Small intestine (tissue), 16 donors: ENCODE data around the gene SIRT4. TPM values are rescaled to one million over a fixed set of nuclear protein-coding genes. Genes with fewer than 3 reads are reported as not detected.
"Not testable (repeated sequence)": the region's sequence is repeated elsewhere in the genome, so short reads cannot be mapped to it uniquely, and the experiment has no call there.

Experiments used
- DNase-seq, 2 donors: peaks; one replicate each; pipeline versions ENCODE4 v3.0.0 to v3.0.0-alpha.2; 2013
- FAIRE-seq: peaks from 2 replicates; lab custom pipeline; 2012; peaks lifted over from hg19 to GRCh38; lab: Jason Lieb, UNC
- H3K27ac ChIP-seq, 3 donors: one replicate each; pipeline ENCODE4 v1.5.1; 2013; ENCODE audit warnings: low read length in 2 of 3, mild to moderate bottlenecking in 2 of 3, control low read depth in 1 of 3, inconsistent platforms in 1 of 3, low read depth in 1 of 3, moderate library complexity in 1 of 3
- H3K27me3 ChIP-seq, 3 donors: one replicate each; pipeline ENCODE4 v1.6.1; 2013; ENCODE audit warnings: low read length in 3 of 3, inconsistent platforms in 1 of 3; ENCODE audit not compliant: control insufficient read depth in 3 of 3, insufficient read depth in 3 of 3
- H3K36me3 ChIP-seq, 3 donors: one replicate each; pipeline ENCODE4 v1.6.1; 2013; ENCODE audit warnings: low read length in 3 of 3, inconsistent platforms in 1 of 3, low read depth in 1 of 3, mild to moderate bottlenecking in 1 of 3, moderate library complexity in 1 of 3; ENCODE audit not compliant: control insufficient read depth in 3 of 3, insufficient read depth in 2 of 3
- H3K4me1 ChIP-seq, 3 donors: one replicate each; pipeline ENCODE4 v1.6.1; 2013; ENCODE audit warnings: low read length in 2 of 3, inconsistent platforms in 1 of 3, low read depth in 1 of 3, mild to moderate bottlenecking in 1 of 3, moderate library complexity in 1 of 3; ENCODE audit not compliant: control insufficient read depth in 3 of 3, insufficient read depth in 2 of 3
- H3K4me3 ChIP-seq, 3 donors: one replicate each; pipeline ENCODE4 v1.5.1; 2013; ENCODE audit warnings: low read length in 3 of 3, control low read depth in 1 of 3, inconsistent platforms in 1 of 3, low read depth in 1 of 3, mild to moderate bottlenecking in 1 of 3, moderate library complexity in 1 of 3
- H3K9me3 ChIP-seq, 2 donors: one replicate each; pipeline ENCODE4 v1.6.1; 2013; ENCODE audit warnings: low read depth in 1 of 2, low read length in 1 of 2; ENCODE audit not compliant: control insufficient read depth in 2 of 2, insufficient read depth in 1 of 2
- WGBS, 3 donors: extraction: QIAGEN DNeasy Blood & Tissue Kit; methylation state at CpG; one replicate each; pipeline ENCODE4 v1.1.7; 2013; 5-methylcytosine and 5-hydroxymethylcytosine counted together
- long read RNA-seq, 10 donors: transcript quantifications; one replicate each; lab custom pipeline, GENCODE V29; 2026
- polyA plus RNA-seq, 4 donors: library from polyadenylated mRNA; stranded (reverse) in 3 of 4; unstranded in 1 of 4; fragments of 200-250 nt in 3 of 4; fragments of 120-200 nt in 1 of 4; gene quantifications; one replicate each; pipeline versions ENCODE4 v1.2.1 to v1.2.3, GENCODE V29; 2013
- donor health status: healthy with polysubstance abuse.
- donor health status: control.
- donor health status: control.
- donor health status: Bipolar disorder and iron deficiency.
- donor health status: healthy.

The SIRT4 gene
- polyA plus RNA-seq: 1 to 10 TPM; 1.4 to 8.1 (median 2.5) TPM
- long read RNA-seq, donor 1, partial matches to known transcripts: 0 of 2 reads
- long read RNA-seq, donor 1, other reads (novel, unspliced or antisense): 0 of 2 reads
- long read RNA-seq, donor 2: 0 reads
- long read RNA-seq, donor 3: 0 reads
- long read RNA-seq, donor 4: 0 reads
- long read RNA-seq, donor 5: 0 reads
- long read RNA-seq, donor 6: 0 reads
- long read RNA-seq, donor 7: 0 reads
- long read RNA-seq, donor 8: 0 reads
- long read RNA-seq, donor 9: 0 reads
- long read RNA-seq, donor 10: 0 reads

- H3K9me3 ChIP-seq: no peaks in the 10 kb centered on the region
- whole genome bisulfite sequencing, 3 donors: 6 to 9% (median 8%) methylated on average over 31 of the region's 31 CpGs
- no peaks in the 10 kb centered on the region for H3K4me1 ChIP-seq
- H3K27ac ChIP-seq: peak within 1 kb of the TSS in 2 of 3 donors; percentile 9 to 67
- peaks cover 0 to 6% (median 0%) of the 10 kb centered on the region in 3 donors for H3K36me3 ChIP-seq
- H3K27me3 ChIP-seq: no peaks in the 10 kb centered on the region
- peak; percentile 96 to 97 for DNase-seq
- H3K4me3 ChIP-seq: peak within 1 kb of the TSS; percentile 32 to 64 (median 51)
- peak; percentile 67 for FAIRE-seq
Measured at GRCh38 chr12:120301962-120302815, at the start of gene SIRT4. TSS of gene SIRT4 (plus strand) at chr12:120302321. CDS start at chr12:120303562, 1,241 bp downstream.

DNA sequence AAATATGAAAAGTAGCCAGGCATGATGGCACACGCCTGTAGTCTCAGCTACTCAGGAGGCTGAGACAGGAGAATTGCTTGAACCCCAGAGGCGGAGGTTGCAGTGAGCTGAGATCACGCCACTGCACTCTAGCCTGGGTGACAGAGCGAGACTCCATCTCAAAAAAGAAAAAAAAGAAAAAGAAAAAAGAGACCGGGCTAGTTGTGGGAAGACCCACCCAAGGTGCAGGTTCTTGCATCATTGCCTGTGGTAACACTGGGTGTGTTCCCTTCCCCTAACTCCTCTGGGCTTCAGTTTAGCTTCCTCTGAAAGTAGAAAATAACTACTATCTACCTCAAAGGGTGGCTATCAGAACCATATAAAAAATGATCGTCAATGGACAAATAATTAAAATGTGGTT, 48.8 kb upstream of the SIRT4 start:
- H3K27me3 ChIP-seq, H3K4me3 ChIP-seq, FAIRE-seq, DNase-seq, H3K9me3 ChIP-seq: not testable (repeated sequence)
- Histone ChIP-seq H3K36me3 (peaks cover 0 to 51% (median 3%) of the 10 kb centered on the region in 3 donors), H3K4me1 (peaks cover 0 to 31% (median 11%) of the 10 kb centered on the region in 3 donors), H3K27ac (peak overlapping the region in 1 of 3 donors; percentile 21)
- WGBS, 3 donors: 65 to 86% (median 69%) methylated on average over 6 of the region's 6 CpGs

- no peak overlapping the region for H3K4me3 ChIP-seq
- H3K9me3 ChIP-seq: no peaks in the 10 kb centered on the region
- peaks cover 0 to 48% (median 3%) of the 10 kb centered on the region in 3 donors for H3K36me3 ChIP-seq
- H3K27ac ChIP-seq: no peak overlapping the region
- DNase-seq: no peak
- WGBS, 3 donors: 76 to 90% (median 88%) methylated on average over 7 of the region's 7 CpGs
- no peaks in the 10 kb centered on the region for H3K27me3 ChIP-seq
- FAIRE-seq: no peak
- peaks cover 0 to 35% (median 11%) of the 10 kb centered on the region in 3 donors for H3K4me1 ChIP-seq
Measured at GRCh38 chr12:120254809-120255208, 47.3 kb upstream of the SIRT4 start.

GRCh38 chr12:120257041-120257821, 44.9 kb upstream of the SIRT4 start:
- peaks cover 5 to 37% (median 12%) of the 10 kb centered on the region in 3 donors for H3K4me1 ChIP-seq
- peak overlapping the region in 2 of 3 donors; percentile 46 to 70 for H3K27ac ChIP-seq
- no peaks in the 10 kb centered on the region for H3K27me3 ChIP-seq
- WGBS, 3 donors: 41 to 66% (median 61%) methylated on average over 9 of the region's 9 CpGs
- no peak overlapping the region for H3K4me3 ChIP-seq
- no peaks in the 10 kb centered on the region for H3K9me3 ChIP-seq
- peaks cover 0 to 54% (median 3%) of the 10 kb centered on the region in 3 donors for H3K36me3 ChIP-seq
- FAIRE-seq (no peak), DNase-seq (no peak)

DNA sequence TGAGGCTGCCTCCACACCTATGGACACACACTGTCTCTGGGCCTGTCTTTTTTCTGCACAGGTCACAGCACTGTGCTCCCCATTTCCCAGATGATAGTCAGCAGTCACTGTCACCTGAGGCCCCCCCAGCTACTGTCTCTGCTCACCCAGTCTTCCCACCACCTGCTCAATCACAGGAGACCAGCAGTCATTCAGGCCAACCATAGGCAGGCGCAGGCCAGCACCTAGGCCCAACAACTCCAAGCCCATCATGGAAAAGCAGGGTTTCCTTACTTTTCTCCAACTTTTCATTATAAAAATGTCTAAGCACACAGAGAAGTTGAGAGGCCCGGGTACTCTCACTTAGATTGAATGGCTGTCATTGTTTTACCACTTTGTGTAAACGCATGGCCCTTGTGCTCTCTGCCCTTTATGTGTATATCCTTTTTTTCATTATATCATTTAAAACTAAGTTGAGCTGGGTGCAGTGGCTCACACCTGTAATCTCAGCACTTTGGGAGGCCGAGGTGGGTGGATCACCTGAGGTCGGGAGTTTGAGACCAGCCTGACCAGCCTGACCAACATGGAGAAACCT, 43.7 kb upstream of the SIRT4 start:
- peaks cover 0 to 59% (median 3%) of the 10 kb centered on the region in 3 donors for H3K36me3 ChIP-seq
- peak overlapping the region in 2 of 3 donors; percentile 3 to 8 for H3K27ac ChIP-seq
- H3K27me3 ChIP-seq: no peaks in the 10 kb centered on the region
- FAIRE-seq: no peak
- no peak for DNase-seq
- H3K4me1 ChIP-seq: peaks cover 5 to 49% (median 17%) of the 10 kb centered on the region in 3 donors
- no peaks in the 10 kb centered on the region for H3K9me3 ChIP-seq
- no peak overlapping the region for H3K4me3 ChIP-seq
- WGBS, 3 donors: 69 to 76% (median 69%) methylated on average over 5 of the region's 5 CpGs

DNA sequence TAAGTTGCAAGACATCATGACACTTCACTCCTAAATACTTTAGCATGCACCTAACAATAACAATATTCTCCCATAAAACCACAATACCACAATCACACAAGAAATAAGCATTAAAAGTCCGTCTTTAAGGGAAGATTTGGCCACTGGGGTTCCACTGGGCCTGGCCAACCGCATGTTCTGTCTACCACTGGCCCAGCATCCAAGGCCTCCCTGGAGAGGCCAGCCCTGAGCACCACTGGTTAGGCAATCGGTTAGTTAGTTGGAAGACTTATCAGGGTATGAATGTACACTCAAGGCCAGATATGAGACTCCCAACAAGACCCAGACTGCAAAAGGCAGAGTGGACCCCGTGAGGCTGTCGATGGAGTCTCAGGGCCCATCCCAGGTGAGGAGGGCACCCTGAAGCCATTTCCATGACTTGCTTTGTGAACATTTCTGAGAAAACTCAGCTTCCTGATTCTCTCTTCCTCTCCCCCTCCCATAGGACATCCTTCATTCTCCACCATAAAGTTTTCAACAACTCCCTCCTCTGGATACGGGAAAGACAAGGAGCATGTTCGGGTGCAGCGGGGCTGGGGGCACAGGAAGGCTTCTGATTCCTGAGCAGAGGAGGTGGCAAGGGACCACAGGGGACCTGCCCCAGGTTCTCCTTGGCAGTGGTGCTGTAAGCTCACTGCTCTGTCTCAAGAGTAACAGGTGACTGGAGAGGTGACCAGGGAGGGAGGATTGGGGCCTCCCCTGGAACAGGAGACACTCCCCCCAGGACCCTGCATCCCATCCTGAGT, 42.5 kb upstream of the SIRT4 start:
- DNase-seq (no peak), FAIRE-seq (no peak)
- Histone ChIP-seq H3K9me3 (no peaks in the 10 kb centered on the region), H3K27me3 (no peaks in the 10 kb centered on the region), H3K27ac (peak overlapping the region in 1 of 3 donors; percentile 5), H3K36me3 (peaks cover 0 to 58% (median 3%) of the 10 kb centered on the region in 3 donors), H3K4me1 (peaks cover 5 to 58% (median 17%) of the 10 kb centered on the region in 3 donors), H3K4me3 (no peak overlapping the region)
- 72 to 93% (median 85%) methylated on average over 8 of the region's 8 CpGs for WGBS, 3 donors

DNA sequence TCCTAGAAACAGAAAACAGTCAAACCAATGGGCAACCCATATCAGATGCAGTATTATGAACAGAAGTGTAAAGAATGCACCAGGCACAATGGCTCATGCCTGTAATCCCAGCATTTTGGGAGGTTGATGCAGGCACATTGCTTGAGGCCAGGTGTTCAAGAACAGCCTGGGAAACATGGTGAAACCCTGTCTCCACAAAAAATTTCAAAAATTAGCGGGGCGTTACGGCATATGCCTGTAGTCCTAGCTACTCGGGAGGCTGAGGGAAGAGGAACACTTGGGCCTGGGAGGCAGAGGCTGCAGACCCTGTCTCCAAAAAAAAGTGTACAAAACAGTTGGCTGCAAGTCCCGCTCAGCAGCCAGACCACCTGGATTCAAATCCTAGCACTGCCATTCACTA, 41.5 kb upstream of the SIRT4 start:
- FAIRE-seq (no peak), DNase-seq (no peak)
- Histone ChIP-seq H3K27ac (no peak overlapping the region), H3K4me3 (no peak overlapping the region), H3K27me3 (no peaks in the 10 kb centered on the region), H3K9me3 (no peaks in the 10 kb centered on the region), H3K36me3 (peaks cover 0 to 49% (median 0%) of the 10 kb centered on the region in 3 donors), H3K4me1 (peaks cover 5 to 58% (median 17%) of the 10 kb centered on the region in 3 donors)
- 94 to 98% (median 94%) methylated on average over 5 of the region's 5 CpGs for WGBS, 3 donors
